SK-N-SH treated with all-trans-retinoic acid at 6 μM for 48 hours (cell line): Measurements from ENCODE around the gene DNAJC15.

ENCODE experiments used
- CREB5 ChIP-seq: fragments of 250-450 bp; sonication (Bioruptor Pico); IDR thresholded peaks from 2 replicates; pipeline ENCODE4 v1.5.1; 2020; ENCODE audit warnings: low read depth, mild to moderate bottlenecking, moderate library complexity
- GLIS3 ChIP-seq: fragments of 250-450 bp; sonication (Bioruptor Pico); IDR thresholded peaks from 2 replicates; pipeline ENCODE4 v1.5.0; 2020; ENCODE audit warnings: mild to moderate bottlenecking, moderate library complexity
- OSR1 ChIP-seq: fragments of 250-450 bp; sonication (Bioruptor Pico); IDR thresholded peaks from 2 replicates; pipeline ENCODE4 v1.8.0; 2022; ENCODE audit warnings: moderate library complexity, mild to moderate bottlenecking, inconsistent platforms
- PPARA ChIP-seq: fragments of 250-450 bp; sonication (Bioruptor Pico); IDR thresholded peaks from 2 replicates; pipeline ENCODE4 v1.5.0; 2020; ENCODE audit warnings: mild to moderate bottlenecking, borderline replicate concordance
- ZFP30 ChIP-seq: fragments of 450-650 bp; formaldehyde crosslinking; IDR thresholded peaks from 2 replicates; pipeline ENCODE4 v1.5.0; 2022; ENCODE audit warnings: mild to moderate bottlenecking, moderate library complexity
- ZNF70 ChIP-seq: fragments of 450-650 bp; formaldehyde crosslinking; IDR thresholded peaks from 2 replicates; pipeline ENCODE4 v1.5.0; 2020; ENCODE audit warnings: mild to moderate bottlenecking, moderate library complexity
- ZNF8 ChIP-seq: fragments of 450-650 bp; formaldehyde crosslinking; IDR thresholded peaks from 2 replicates; pipeline ENCODE4 v1.5.0; 2020; ENCODE audit warnings: mild to moderate bottlenecking, moderate library complexity
- TF ChIP-seq, protein P1 (sequence below): fragments of 250-450 bp; sonication (Bioruptor Pico); IDR thresholded peaks from 2 replicates; pipeline ENCODE4 v1.8.0; 2020; ENCODE audit warnings: mild to moderate bottlenecking, moderate library complexity, borderline replicate concordance

GRCh38 chr13:43022934-43023288 is 475 bp upstream of the DNAJC15 start:
- TF ChIP-seq OSR1 (CRISPR knock-in tag) (no peak), ZNF70 (CRISPR knock-in tag) (no peak), PPARA (no peak), CREB5 (no peak), ZFP30 (CRISPR knock-in tag) (no peak), GLIS3 (CRISPR knock-in tag) (no peak), ZNF8 (CRISPR knock-in tag) (no peak)
- TF ChIP-seq, protein P1, sequence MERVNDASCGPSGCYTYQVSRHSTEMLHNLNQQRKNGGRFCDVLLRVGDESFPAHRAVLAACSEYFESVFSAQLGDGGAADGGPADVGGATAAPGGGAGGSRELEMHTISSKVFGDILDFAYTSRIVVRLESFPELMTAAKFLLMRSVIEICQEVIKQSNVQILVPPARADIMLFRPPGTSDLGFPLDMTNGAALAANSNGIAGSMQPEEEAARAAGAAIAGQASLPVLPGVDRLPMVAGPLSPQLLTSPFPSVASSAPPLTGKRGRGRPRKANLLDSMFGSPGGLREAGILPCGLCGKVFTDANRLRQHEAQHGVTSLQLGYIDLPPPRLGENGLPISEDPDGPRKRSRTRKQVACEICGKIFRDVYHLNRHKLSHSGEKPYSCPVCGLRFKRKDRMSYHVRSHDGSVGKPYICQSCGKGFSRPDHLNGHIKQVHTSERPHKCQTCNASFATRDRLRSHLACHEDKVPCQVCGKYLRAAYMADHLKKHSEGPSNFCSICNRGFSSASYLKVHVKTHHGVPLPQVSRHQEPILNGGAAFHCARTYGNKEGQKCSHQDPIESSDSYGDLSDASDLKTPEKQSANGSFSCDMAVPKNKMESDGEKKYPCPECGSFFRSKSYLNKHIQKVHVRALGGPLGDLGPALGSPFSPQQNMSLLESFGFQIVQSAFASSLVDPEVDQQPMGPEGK: no peak
